Neural cell (in vitro differentiated cells): Measurements from ENCODE around the gene ITGAD. TPM values are rescaled to one million over a fixed set of nuclear protein-coding genes. Genes with fewer than 3 reads are reported as not detected.
A peak's percentile ranks its signal among the peaks of the same experiment; 100 is the strongest.

Experiments
- H2AFZ ChIP-seq: fragments of 200-600, 300-800 bp; sonication (generic), shearing (Covaris generic); 2 replicates; pipeline ENCODE4 v1.6.0; 2014; ENCODE audit warnings: low read depth, mild to moderate bottlenecking, antibody characterized with exemption, low read length, moderate library complexity
- H3F3A ChIP-seq: fragments of 200-600 bp; shearing (Covaris generic); 2 replicates; pipeline ENCODE4 v1.6.1; 2016; ENCODE audit warnings: mild to moderate bottlenecking, moderate library complexity, mixed read lengths, antibody characterized with exemption, low read length; ENCODE audit not compliant: insufficient read depth, poor library complexity, severe bottlenecking
- H3K27ac ChIP-seq: fragments of 200-600, 300-800 bp; sonication (generic), shearing (Covaris generic); 2 replicates; pipeline ENCODE4 v1.5.1; 2014; ENCODE audit warnings: mild to moderate bottlenecking, low read length, moderate library complexity
- H3K27me3 ChIP-seq: fragments of 300-800, 200-600 bp; sonication (generic), shearing (Covaris generic); 2 replicates; pipeline ENCODE4 v1.6.0; 2014; ENCODE audit warnings: mild to moderate bottlenecking, low read depth, low read length, moderate library complexity; ENCODE audit not compliant: insufficient read depth
- H3K36me3 ChIP-seq: fragments of 300-800, 200-600 bp; sonication (generic), shearing (Covaris generic); 2 replicates; pipeline ENCODE4 v1.5.1; 2014; ENCODE audit warnings: mild to moderate bottlenecking, antibody characterized with exemption, low read length, moderate library complexity; ENCODE audit not compliant: insufficient read depth
- H3K4me2 ChIP-seq: fragments of 300-800, 200-600 bp; sonication (generic), shearing (Covaris generic); 2 replicates; pipeline ENCODE4 v1.6.0; 2014; ENCODE audit warnings: mild to moderate bottlenecking, low read length
- H3K4me3 ChIP-seq: fragments of 300-800, 200-600 bp; sonication (generic), shearing (Covaris generic); 2 replicates; pipeline ENCODE4 v1.5.1; 2014; ENCODE audit warnings: mild to moderate bottlenecking, low read length, moderate library complexity
- H3K79me2 ChIP-seq: fragments of 200-600 bp; shearing (Covaris generic); replicated peaks from 2 replicates; pipeline ENCODE4 v1.6.0; 2014; ENCODE audit warnings: mild to moderate bottlenecking, low read length, moderate library complexity; ENCODE audit not compliant: insufficient read depth
- H3K9ac ChIP-seq: fragments of 300-800, 200-600 bp; sonication (generic), shearing (Covaris generic); 2 replicates; pipeline ENCODE4 v1.6.1; 2016; ENCODE audit warnings: mild to moderate bottlenecking, low read length, mixed read lengths
- H3K9me2 ChIP-seq: fragments of 200-600 bp; shearing (Covaris generic); 2 replicates; pipeline ENCODE4 v1.6.1; 2016; ENCODE audit warnings: mild to moderate bottlenecking, low read length, mixed read lengths; ENCODE audit not compliant: insufficient read depth
- H3K9me3 ChIP-seq: fragments of 200-600, 300-800 bp; sonication (generic), shearing (Covaris generic); 2 replicates; pipeline ENCODE4 v1.6.1; 2016; ENCODE audit warnings: mild to moderate bottlenecking, mixed run types, low read length, moderate library complexity, mixed read lengths
- H4K20me1 ChIP-seq: fragments of 200-600 bp; shearing (Covaris generic); 2 replicates; pipeline ENCODE4 v1.6.1; 2016; ENCODE audit warnings: mild to moderate bottlenecking, mixed run types; ENCODE audit not compliant: insufficient read depth
- CTCF ChIP-seq: fragments of 450-650 bp; IDR thresholded peaks from 2 replicates; pipeline ENCODE4 v1.5.1; 2014; ENCODE audit warnings: antibody characterized with exemption, mild to moderate bottlenecking, moderate library complexity; ENCODE audit not compliant: poor library complexity, severe bottlenecking
- EP300 ChIP-seq: fragments of 450-650 bp; conservative IDR thresholded peaks from 2 replicates; pipeline ENCODE4 v1.6.1; 2014; ENCODE audit warnings: antibody characterized with exemption, mild to moderate bottlenecking, moderate library complexity; ENCODE audit not compliant: poor library complexity, severe bottlenecking
- EZH2 ChIP-seq: fragments of 200-600, 300-800 bp; shearing (Covaris generic), sonication (generic); IDR thresholded peaks from 2 replicates; pipeline ENCODE4 v1.6.1; 2014; ENCODE audit warnings: antibody characterized with exemption, low read length, borderline replicate concordance, mild to moderate bottlenecking; ENCODE audit not compliant: insufficient read depth, poor library complexity, severe bottlenecking
- MXI1 ChIP-seq: fragments of 450-650 bp; conservative IDR thresholded peaks from 2 replicates; pipeline ENCODE4 v1.6.1; 2014; ENCODE audit warnings: antibody characterized with exemption, mild to moderate bottlenecking; ENCODE audit not compliant: poor library complexity, severe bottlenecking
- POLR2AphosphoS5 ChIP-seq: IDR thresholded peaks from 2 replicates; pipeline ENCODE4 v1.6.1; 2012
- RAD21 ChIP-seq: fragments of 450-650 bp; conservative IDR thresholded peaks from 2 replicates; pipeline ENCODE4 v1.6.1; 2014; ENCODE audit warnings: antibody characterized with exemption, mild to moderate bottlenecking, moderate library complexity
- REST ChIP-seq: IDR thresholded peaks from 2 replicates; pipeline ENCODE4 v1.6.1; 2012; ENCODE audit warnings: borderline replicate concordance
- SMC3 ChIP-seq: fragments of 450-650 bp; conservative IDR thresholded peaks from 2 replicates; pipeline ENCODE4 v1.6.1; 2014; ENCODE audit warnings: antibody characterized with exemption, mild to moderate bottlenecking, moderate library complexity; ENCODE audit not compliant: poor library complexity
- TAF1 ChIP-seq: IDR thresholded peaks from 2 replicates; pipeline ENCODE4 v1.6.1; 2012; ENCODE audit warnings: low read depth
- polyA plus RNA-seq: library from polyadenylated mRNA; depleted of rRNA; stranded (reverse); fragments of >200 nt; gene quantifications from 2 replicates; pipeline ENCODE4 v1.2.3, GENCODE V29; 2014

The ITGAD gene
- polyA plus RNA-seq, 1 donor from 2014 or later: not detected

GRCh38 chr16:31451681-31452351, 58.7 kb downstream of the ITGAD start:
- no peaks in the 10 kb centered on the region for H3F3A ChIP-seq
- no peak overlapping the region for H3K4me3 ChIP-seq
- no peaks in the 10 kb centered on the region for H3K9me2 ChIP-seq
- no peaks in the 10 kb centered on the region for H3K27me3 ChIP-seq
- no peak overlapping the region for H3K9ac ChIP-seq
- H3K36me3 ChIP-seq: no peaks in the 10 kb centered on the region
- H3K4me2 ChIP-seq: no peak overlapping the region
- peak overlapping the region; percentile 1 for H2AFZ ChIP-seq
- no peaks in the 10 kb centered on the region for H3K9me3 ChIP-seq
- H3K27ac ChIP-seq: no peak overlapping the region
- no peaks in the 10 kb centered on the region for H4K20me1 ChIP-seq
- no peak for TF ChIP-seq POLR2AphosphoS5
- TF ChIP-seq MXI1: no peak
- TF ChIP-seq CTCF: peak; percentile 72
- TF ChIP-seq RAD21: peak; percentile 46
- no peak for TF ChIP-seq REST
- no peak for TF ChIP-seq TAF1
- TF ChIP-seq SMC3: peak; percentile 33
- TF ChIP-seq EZH2: no peak
- TF ChIP-seq EP300: no peak
- H3K79me2 ChIP-seq: peaks cover 3% of the 10 kb centered on the region

- Histone ChIP-seq H3K4me3 (no peak overlapping the region), H3K9ac (no peak overlapping the region), H3K4me2 (no peak overlapping the region), H3F3A (no peaks in the 10 kb centered on the region), H4K20me1 (no peaks in the 10 kb centered on the region), H3K27ac (no peak overlapping the region), H3K36me3 (no peaks in the 10 kb centered on the region), H3K79me2 (peaks cover 12% of the 10 kb centered on the region), H3K9me3 (no peaks in the 10 kb centered on the region), H3K27me3 (no peaks in the 10 kb centered on the region), H3K9me2 (no peaks in the 10 kb centered on the region), H2AFZ (no peak overlapping the region)
- no peak for TF ChIP-seq CTCF
- TF ChIP-seq RAD21: no peak
- no peak for TF ChIP-seq SMC3
- no peak for TF ChIP-seq EP300
- no peak for TF ChIP-seq MXI1
- TF ChIP-seq REST: no peak
These were observed 59.5 kb downstream of the ITGAD start for GRCh38 chr16:31452631-31453106.
